GM21825 (cell line): ENCODE data around the gene PLAC1.

ENCODE experiments used
- ATAC-seq: cut with Tn5 transposase; IDR thresholded peaks from one replicate; pipeline ENCODE4 v1.9.1; 2021; ENCODE audit warnings: mild to moderate bottlenecking, moderate library complexity; ENCODE audit not compliant: unreplicated experiment

PLAC1 gene

GRCh38 chrX:134658002-134658759, at the start of gene PLAC1:
Gene PLAC1 (minus strand): TSS chrX:134658471. CDS start chrX:134566682, 91,789 bp downstream.
- ATAC-seq = no peak

GRCh38 chrX:134706138-134706537, 47.9 kb upstream of the PLAC1 start:
- ATAC-seq = no peak

- ATAC-seq = no peak
Observed at GRCh38 chrX:134695999-134696398, 37.7 kb upstream of the PLAC1 start.

GRCh38 chrX:134694333-134695322, 36.4 kb upstream of the PLAC1 start:
- ATAC-seq = no peak

- ATAC-seq = no peak
Observed at GRCh38 chrX:134693644-134694043, 35.4 kb upstream of the PLAC1 start.

GRCh38 chrX:134692990-134693389, 34.7 kb upstream of the PLAC1 start:
- ATAC-seq = no peak

- ATAC-seq = no peak
Observed at GRCh38 chrX:134692233-134692632, 34.0 kb upstream of the PLAC1 start.

- no peak for ATAC-seq
Observed at GRCh38 chrX:134691453-134691852, 33.2 kb upstream of the PLAC1 start.

GRCh38 chrX:134688839-134689238, 30.6 kb upstream of the PLAC1 start:
- ATAC-seq = no peak

- no peak for ATAC-seq
Observed at GRCh38 chrX:134688031-134688823, 30.0 kb upstream of the PLAC1 start.

GRCh38 chrX:134685668-134686067, 27.4 kb upstream of the PLAC1 start:
- no peak for ATAC-seq

- ATAC-seq = no peak
Observed at GRCh38 chrX:134684956-134685355, 26.7 kb upstream of the PLAC1 start.

GRCh38 chrX:134683351-134684005, 25.2 kb upstream of the PLAC1 start:
- ATAC-seq = no peak

GRCh38 chrX:134682081-134682480, 23.8 kb upstream of the PLAC1 start:
- no peak for ATAC-seq

- ATAC-seq = no peak
Observed at GRCh38 chrX:134679644-134680043, 21.4 kb upstream of the PLAC1 start.

GRCh38 chrX:134679221-134679620, 20.9 kb upstream of the PLAC1 start:
- no peak for ATAC-seq

- ATAC-seq = no peak
Observed at GRCh38 chrX:134677332-134677731, 19.1 kb upstream of the PLAC1 start.

GRCh38 chrX:134676436-134676835, 18.2 kb upstream of the PLAC1 start:
- ATAC-seq = no peak

GRCh38 chrX:134673123-134673522, 14.9 kb upstream of the PLAC1 start:
- no peak for ATAC-seq

- ATAC-seq = no peak
Observed at GRCh38 chrX:134672101-134672500, 13.8 kb upstream of the PLAC1 start.
